NCI-H2227 treated with DMSO at 0.1 percent for 48 hours (cell line): ENCODE data around the gene LSS.
"Not testable (repeated sequence)": the region's sequence is repeated elsewhere in the genome, so short reads cannot be mapped to it uniquely, and the experiment has no call there.

Source experiments
- DNase-seq: peaks from one replicate; lab custom pipeline; 2025; lab: John Stamatoyannopoulos, UW

The LSS gene

GRCh38 chr21:46205166-46205565 lies 23.4 kb downstream of the LSS start:
- no peak for DNase-seq

GRCh38 chr21:46203203-46203600 lies 25.4 kb downstream of the LSS start:
- DNase-seq: no peak

GRCh38 chr21:46202592-46203202 lies 25.9 kb downstream of the LSS start:
- DNase-seq: no peak

DNA sequence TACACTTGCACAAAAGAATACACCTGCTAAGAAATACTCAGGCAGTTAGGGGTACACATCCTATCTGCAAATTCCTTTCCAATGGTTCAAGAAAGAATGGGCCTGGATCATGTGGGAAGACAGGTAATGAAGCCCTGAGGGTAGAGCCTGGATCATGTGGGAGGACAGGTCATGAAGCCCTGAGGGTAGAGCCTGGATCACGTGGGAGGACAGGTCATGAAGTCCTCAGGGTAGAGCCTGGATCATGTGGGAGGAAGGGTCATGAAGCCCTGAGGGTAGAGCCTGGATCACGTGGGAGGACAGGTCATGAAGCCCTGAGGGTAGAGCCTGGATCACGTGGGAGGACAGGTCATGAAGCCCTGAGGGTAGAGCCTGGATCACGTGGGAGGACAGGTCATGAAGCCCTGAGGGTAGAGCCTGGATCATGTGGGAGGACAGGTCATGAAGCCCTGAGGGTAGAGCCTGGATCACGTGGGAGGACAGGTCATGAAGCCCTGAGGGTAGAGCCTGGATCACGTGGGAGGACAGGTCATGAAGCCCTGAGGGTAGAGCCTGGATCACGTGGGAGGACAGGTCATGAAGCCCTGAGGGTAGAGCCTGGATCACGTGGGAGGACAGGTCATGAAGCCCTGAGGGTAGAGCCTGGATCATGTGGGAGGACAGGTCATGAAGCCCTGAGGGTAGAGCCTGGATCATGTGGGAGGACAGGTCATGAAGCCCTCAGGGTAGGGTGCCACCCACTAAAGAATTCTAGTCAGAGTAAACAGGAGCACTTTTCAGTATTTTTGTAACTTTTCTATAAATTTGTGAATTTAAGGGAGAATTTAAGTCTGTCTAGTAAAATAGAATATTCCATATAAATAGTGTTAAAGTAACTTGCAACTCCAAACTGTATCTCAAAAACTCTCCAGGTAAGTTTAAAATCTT lies 27.4 kb downstream of the LSS start:
- DNase-seq: not testable (repeated sequence)

DNA sequence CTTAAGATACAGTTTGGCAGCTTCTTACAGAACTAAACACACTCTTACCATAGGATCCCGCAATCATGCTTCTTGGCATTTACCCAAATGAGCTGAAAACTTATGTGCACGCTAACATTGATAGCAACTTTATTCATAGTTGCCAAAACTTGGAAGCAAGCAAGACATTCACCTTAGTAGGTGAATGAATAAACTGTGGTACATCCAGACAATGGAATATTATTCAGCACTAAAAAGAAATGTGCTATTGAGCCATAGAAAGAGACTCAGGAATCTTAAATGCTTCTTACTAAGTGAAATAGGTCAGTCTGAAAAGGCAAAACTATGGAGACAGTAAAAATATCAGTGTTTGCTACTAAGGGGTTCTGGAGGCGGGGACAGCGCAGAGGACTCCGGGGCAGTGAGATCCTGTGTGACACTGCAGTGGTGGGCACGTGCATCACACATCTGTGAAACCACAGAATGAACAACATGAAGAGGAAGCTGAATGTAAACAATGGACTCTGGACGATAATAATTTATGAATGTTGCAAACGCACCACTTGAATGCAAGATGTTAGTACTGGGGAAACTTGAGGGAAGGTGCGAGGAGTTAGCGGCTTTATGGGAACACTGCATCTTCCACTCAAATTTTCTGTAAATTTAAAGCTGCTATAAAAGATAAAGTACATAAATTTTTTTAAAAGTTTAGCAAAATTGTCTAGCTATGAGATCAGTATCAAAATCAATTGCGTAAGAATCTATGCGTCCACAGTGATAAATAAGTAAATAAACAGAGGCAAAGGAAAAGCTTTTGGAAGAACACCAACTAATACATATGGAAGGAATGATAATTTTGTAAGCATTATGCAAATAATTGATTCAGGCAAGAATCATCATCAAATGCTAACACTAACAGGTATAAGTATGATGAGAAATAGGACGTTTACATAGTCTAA lies 28.9 kb downstream of the LSS start:
- DNase-seq: no peak

GRCh38 chr21:46196733-46197132 lies 31.8 kb downstream of the LSS start:
- DNase-seq: no peak

DNA sequence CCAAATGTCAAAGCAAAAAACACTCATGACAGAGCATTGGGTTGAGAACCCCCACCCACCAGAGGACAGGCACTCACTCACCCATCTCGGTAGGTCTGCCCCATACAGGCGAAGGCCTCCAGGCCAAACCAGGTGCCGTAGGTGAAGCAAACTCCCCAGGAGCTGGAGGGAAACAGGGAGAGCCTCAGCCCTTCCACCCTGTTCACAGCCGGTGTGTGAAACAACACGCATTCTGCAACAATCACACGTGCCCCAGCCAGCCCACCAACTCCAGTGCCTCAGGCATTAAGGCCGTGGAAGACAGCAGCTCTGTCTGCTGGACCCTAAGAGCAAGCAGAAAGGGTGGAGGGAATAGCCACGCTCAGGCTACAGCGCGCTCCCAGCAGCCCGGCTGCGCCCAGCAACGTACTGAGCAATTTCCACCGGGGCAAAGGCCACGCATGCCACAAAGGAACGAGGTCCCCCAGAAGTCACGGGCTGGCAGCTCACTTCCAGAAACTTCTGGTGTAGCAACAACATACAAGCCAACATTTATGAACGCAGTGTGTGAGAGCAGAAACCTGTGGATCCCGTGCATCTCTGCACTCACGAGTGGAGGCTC lies 32.9 kb downstream of the LSS start:
- DNase-seq: no peak

GRCh38 chr21:46194374-46195334 lies 33.9 kb downstream of the LSS start:
- no peak for DNase-seq

DNA sequence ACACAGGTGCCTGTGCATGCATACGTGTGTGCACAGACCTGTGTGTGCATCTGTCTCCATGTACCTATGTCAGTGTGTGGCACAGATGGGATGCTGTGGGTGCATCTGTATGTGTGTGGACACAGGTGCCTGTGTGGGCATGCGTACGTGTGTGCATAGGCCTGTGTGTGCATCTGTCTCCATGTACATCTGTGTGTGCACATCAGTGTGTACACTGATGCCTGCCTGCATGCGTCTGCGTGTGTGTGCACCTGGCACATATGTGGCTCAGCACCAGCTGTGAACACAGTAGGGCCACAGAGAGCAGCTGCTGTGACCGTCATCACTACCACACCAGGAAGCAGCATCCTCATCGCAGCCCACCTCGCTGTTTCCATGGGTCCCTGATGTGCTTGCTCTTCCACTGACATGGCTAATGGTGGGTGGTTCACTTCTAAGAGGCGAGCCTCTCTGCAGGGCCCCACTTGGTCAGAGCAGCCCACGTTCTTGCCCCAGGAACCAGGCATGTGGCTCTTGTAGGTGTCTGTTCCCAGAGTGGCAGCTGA lies 34.7 kb downstream of the LSS start:
- no peak for DNase-seq

DNA sequence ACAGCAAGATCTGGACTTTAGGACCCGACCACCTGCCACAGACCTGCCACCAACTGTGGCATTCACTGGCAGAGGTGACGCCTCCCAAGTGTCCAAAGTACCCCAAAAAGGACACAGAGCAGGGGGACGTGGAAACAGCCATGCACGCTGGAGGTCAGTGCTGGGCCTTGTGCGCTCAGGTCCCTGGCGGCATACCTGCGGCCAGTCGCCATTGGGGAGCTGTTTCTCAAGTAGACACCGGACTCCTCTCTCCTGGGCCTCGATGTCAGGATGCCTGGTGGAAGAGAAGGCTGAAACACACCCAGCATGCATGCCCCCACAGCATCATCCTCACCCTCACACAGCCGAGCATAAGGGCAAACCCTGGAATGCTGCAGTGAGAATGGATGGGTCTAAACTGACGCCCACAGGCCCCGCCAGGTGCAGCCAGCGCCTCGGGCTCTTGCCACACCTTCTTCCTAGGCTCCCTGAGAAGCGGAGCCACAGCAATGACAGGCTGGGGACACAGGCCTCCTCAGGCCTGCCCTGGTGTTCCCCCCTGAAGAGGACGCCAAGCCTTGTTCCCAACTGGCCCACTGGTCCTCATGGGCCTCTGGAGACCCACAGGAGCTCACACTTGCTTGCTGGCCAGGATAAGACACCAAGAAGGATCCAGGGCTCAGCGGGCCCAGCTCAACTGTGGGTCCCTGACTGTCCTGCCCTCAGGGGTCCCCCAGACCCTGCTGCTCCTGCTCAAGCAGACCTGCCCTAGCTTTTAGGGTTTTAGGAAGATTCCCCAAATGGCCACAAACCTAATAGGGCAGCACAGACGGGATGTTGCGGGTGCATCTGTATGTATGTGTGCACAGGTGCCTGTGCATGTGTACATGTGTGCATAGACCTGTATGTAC lies 36.6 kb downstream of the LSS start:
- no peak for DNase-seq

DNA sequence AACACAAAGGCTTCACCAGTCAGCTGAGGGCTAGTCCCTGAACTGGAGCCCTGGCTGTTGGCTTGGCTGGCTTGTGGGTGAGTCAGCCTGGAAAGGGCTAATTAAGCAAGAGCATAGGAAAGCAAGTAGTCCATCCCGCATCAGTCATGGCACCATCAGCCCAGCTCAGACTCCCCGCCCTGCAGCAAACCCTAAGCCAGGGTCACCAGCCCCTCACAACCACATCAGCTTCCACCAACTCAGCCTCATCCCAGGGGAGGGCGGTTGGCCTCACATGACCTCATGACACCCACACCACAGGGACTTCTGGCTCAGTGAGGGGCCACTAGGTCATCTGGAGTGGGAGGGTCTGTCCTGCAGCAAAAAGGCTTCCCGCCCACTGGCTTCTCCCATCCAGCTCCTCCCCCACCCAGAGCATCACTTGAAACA lies 37.3 kb downstream of the LSS start:
- DNase-seq: no peak

DNA sequence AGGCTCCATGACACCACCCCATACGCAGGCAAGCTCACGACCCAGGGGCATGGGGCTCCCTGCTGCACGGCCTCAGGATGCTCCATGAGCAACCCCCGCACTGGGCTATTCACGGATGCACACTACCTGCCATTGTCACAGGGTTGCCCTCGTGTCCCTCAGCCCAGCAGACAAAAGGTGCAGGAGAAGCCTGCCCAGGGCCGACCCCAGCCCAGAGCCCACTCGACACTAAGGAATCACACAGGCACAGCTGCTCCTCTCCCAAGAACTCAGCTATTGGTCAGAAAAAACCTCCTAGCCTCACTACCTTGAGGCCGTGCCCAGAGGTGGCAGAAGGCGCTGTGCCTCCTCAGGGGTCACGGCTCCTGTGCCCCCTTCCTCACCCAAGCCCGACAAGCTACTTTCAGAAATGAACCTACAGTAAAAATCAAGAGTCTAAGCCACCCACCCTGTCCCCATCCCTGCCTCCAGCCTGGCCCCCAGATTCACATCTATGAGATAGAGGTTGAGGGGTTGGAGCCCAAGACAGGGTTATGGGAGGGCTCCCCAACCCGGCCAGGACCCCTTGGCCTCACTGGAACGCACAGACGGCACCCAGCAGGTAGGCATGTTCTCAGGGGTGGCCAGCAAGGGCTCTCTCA lies 38.0 kb downstream of the LSS start:
- no peak for DNase-seq

GRCh38 chr21:46189959-46190490 lies 38.5 kb downstream of the LSS start:
- no peak for DNase-seq

- no peak for DNase-seq
Measured at GRCh38 chr21:46189213-46189958, 39.2 kb downstream of the LSS start.

DNA sequence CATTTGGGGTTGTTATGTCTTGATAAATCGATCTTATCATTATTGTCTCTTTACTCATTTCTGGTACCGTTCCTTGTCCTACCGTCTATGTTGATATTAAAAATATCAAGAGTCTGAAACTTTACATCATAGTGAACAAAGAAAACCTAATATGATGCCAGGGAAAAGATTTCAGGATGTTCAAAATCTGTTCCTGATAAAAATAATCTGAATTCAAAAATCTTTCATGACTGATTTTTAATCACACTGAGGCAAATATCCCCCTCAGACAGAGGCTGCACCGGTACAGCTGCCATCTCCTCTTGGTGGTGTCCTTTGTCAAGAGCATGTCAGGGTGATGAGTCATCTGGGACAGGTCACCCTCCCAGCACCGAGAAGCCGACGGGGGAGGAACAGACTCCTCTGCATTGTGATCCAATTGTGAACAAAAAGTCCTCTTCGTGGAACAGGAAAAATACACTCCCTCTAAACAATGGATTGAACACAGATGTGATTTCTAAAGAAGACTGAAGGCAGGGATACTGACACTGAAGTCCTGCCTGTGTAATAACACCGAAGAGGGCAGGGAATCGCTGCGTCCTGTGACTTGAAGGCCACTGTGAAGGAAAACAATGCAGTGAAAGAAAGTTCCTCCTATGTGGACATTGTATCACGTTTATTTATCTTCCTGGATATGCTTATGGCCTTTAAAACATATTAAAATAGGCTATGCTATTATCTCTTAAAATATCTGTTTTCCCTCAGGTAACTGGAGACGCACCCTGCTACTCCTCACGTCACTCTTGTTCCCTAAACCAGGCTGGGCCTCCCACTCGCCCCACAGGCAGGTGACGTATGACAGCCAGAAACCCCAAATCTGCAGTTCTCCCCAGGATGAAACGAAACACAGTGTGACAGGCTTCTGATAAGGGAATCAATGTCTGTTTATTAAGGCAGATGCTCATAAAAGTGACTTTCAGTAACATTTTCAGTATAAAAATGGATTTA lies 40.1 kb downstream of the LSS start:
- peak; percentile 9 for DNase-seq

DNA sequence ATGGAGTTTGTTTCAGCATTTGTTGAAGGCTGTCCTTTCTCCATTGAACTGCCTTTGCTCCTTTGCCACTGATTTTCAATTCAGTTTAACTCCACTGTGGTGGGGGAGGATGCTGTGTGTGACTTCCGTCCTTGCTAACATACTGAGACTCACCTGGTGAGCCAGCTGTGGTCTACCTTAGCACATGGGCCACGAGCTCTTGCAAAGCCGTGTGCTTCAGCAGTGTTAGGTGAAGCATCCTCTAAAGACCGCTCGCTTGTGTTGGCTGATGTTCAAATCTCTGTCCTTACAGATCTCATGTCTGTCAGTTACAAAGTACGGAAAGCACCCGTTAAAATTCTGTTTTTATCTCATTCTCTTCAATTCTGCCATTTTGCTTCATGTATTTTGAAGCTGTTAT lies 40.8 kb downstream of the LSS start:
- DNase-seq: no peak

DNA sequence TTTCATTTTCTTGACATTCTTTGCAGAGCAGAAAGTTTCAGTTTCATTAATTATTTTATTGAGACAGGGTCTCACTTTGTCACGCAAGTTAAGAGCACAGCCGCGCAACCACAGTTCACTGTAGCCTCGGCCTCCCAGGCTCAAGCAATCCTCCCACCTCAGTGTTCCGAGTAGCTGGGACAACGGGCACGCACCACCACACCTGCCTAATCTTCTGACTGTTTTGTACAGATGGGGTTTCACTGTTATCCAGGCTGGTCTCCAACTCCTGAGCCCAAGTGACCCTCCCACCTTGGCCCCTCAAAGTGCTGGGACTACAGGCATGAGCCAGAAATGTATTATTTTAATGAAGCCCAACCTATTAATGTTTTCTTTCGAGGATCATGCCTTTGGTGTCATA lies 41.3 kb downstream of the LSS start:
- DNase-seq: no peak
